Fibroblast of pulmonary artery (primary cell): ENCODE data around the gene TRAF7.
"Not testable (repeated sequence)": the region's sequence is repeated elsewhere in the genome, so short reads cannot be mapped to it uniquely, and the experiment has no call there.

Experiments used
- DNase-seq: peaks from one replicate; pipeline ENCODE4 v3.0.0-alpha.2; 2010; ENCODE audit warnings: low read depth
- H3K4me3 ChIP-seq: replicated peaks from 2 replicates; pipeline ENCODE4 v1.5.1; 2011; ENCODE audit warnings: low read depth, mild to moderate bottlenecking, control low read depth, low read length, moderate library complexity
- TF ChIP-seq, protein P1 (sequence below): IDR thresholded peaks from 2 replicates; pipeline ENCODE4 v1.5.1; 2011; ENCODE audit warnings: mild to moderate bottlenecking, control low read depth, low read length, inconsistent platforms; ENCODE audit errors: missing control alignments

Gene TRAF7

DNA sequence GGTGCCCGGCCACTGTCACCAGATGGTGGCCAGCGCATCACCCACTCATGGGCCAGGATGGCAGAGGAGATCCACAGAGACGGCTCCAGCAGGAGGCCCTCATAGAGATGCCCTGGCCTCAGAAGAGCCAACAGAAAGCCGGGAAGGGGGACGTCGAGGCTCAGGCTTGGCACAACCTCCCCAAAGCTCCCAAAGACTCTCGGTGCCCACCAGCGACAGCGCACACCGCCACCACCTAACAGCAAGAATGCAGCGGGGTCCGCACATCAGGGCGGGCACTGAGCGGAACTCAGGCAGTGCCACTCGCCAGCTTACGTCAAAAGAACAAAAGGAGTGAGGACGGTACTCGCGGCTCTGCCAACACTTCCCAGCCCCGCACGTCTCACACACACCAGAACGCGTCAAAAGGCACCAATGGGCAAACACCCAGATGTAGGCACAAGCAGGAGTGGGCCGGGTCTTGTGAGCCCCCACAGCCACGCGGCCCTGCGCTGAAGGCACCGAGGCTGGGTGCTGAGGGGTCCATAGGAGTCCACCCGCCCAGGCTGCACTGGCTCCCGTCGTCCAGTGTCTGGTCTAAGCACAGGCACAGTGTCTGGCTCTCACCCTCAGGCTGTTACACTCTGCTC, 28.5 kb upstream of the TRAF7 start:
- not testable (repeated sequence) for DNase-seq, H3K4me3 ChIP-seq

DNA sequence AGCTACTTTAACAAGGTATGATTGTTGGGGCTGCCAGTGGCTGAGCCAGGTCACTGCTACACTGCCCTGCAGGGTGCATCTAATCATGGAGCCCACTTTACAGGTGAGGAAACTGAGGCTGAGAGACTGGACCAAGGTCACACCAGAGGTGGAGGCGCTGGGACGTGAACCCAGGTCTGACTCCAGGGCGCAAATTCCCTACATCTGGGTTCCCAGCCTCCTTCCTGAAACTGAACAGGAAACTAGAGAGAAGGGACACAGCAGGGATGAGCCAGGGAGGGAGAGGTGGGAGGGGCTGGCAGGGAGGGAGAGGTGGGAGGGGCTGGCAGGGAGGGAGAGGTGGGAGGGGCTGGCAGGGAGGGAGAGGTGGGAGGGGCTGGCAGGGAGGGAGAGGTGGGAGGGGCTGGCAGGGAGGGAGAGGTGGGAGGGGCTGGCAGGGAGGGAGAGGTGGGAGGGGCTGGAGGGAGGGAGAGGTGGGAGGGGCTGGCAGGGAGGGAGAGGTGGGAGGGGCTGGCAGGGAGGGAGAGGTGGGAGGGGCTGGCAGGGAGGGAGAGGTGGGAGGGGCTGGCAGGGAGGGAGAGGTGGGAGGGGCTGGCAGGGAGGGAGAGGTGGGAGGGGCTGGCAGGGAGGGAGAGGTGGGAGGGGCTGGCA, 27.8 kb upstream of the TRAF7 start:
- not testable (repeated sequence) for H3K4me3 ChIP-seq
- peak; percentile 61 for DNase-seq

DNA sequence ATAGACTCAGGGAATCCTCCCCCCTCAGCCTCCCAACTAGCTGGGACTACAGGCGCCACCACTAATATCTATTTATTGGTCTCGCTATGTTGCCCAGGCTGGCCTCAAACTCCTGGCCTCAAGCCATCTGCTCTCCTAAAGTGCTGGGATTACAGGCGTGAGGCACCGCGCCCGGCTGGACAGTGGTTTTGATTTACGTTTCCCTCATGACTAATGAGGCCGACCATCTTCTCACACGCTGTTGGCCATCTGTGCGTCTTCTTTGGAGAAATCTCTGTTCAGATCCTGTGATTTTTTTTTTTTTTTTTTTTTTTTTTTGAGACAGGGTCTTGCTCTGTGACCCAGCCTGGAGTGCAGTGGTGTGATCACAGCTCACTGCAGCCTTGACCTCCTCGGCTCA, 26.3 kb upstream of the TRAF7 start:
- DNase-seq = not testable (repeated sequence)

DNA sequence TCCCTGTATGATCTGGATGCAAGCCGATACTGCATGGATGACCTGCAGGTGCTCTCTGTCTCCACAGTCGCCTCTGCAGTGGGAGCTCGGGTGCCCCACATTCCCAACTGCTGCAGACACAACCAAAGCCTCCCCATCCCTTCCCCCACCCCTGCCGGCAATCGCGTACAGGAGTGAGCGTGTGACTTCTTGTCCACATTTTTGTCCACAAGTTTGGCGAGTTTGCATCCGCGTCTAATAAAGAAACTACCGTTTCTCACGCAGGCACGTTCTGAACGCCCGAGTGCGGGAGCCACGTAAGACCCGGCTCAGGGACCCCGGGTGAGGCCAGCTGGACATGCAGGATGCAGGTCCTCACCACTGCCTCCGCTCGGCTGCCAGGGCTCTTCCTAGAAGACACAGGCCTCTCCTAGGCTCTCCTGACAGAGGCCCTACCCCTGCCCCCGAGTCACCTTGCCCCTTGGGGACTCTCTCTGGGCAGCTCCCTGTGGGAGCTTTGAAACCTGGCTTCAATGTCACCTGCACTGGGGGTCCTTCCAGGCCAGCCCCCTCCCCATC, 25.6 kb upstream of the TRAF7 start:
- DNase-seq, H3K4me3 ChIP-seq: not testable (repeated sequence)

More for the DNA sequence above, 26.3 kb upstream of the TRAF7 start:
- H3K4me3 ChIP-seq = not testable (repeated sequence)

- not testable (repeated sequence) for DNase-seq
- peak overlapping the region; percentile 7 for H3K4me3 ChIP-seq
Observed at GRCh38 chr16:2133797-2134196, 21.8 kb upstream of the TRAF7 start.

- not testable (repeated sequence) for DNase-seq
- peak overlapping the region; percentile 56 for H3K4me3 ChIP-seq
Observed at GRCh38 chr16:2135071-2135470, 20.5 kb upstream of the TRAF7 start.

- H3K4me3 ChIP-seq = peak within 1 kb of the TSS; percentile 56
- DNase-seq = peak; percentile 96
Observed at GRCh38 chr16:2135770-2136490, 19.7 kb upstream of the TRAF7 start, which contains the start of gene PKD1. Gene PKD1 (minus strand): TSS chr16:2135898. CDS start chr16:2135689, 209 bp downstream.

GRCh38 chr16:2142942-2143877, 12.4 kb upstream of the TRAF7 start:
- H3K4me3 ChIP-seq = no peak overlapping the region
- TF ChIP-seq, protein P1, sequence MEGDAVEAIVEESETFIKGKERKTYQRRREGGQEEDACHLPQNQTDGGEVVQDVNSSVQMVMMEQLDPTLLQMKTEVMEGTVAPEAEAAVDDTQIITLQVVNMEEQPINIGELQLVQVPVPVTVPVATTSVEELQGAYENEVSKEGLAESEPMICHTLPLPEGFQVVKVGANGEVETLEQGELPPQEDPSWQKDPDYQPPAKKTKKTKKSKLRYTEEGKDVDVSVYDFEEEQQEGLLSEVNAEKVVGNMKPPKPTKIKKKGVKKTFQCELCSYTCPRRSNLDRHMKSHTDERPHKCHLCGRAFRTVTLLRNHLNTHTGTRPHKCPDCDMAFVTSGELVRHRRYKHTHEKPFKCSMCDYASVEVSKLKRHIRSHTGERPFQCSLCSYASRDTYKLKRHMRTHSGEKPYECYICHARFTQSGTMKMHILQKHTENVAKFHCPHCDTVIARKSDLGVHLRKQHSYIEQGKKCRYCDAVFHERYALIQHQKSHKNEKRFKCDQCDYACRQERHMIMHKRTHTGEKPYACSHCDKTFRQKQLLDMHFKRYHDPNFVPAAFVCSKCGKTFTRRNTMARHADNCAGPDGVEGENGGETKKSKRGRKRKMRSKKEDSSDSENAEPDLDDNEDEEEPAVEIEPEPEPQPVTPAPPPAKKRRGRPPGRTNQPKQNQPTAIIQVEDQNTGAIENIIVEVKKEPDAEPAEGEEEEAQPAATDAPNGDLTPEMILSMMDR = no peak
- no peak for DNase-seq

- no peak overlapping the region for H3K4me3 ChIP-seq
- TF ChIP-seq, protein P1 = no peak
- no peak for DNase-seq
Observed at GRCh38 chr16:2143878-2144485, 11.6 kb upstream of the TRAF7 start.

- H3K4me3 ChIP-seq = no peak overlapping the region
- DNase-seq = no peak
- TF ChIP-seq, protein P1 = no peak
Observed at GRCh38 chr16:2145843-2146242, 9.7 kb upstream of the TRAF7 start.
